GM19035 (cell line): Measurements from ENCODE around the gene PSMB1.
"Not testable (repeated sequence)": the region's sequence is repeated elsewhere in the genome, so short reads cannot be mapped to it uniquely, and the experiment has no call there.

Experiments
- ATAC-seq: cut with Tn5 transposase; IDR thresholded peaks from one replicate; pipeline ENCODE4 v1.9.1; 2021; ENCODE audit not compliant: unreplicated experiment

Gene PSMB1

GRCh38 chr6:170504479-170504878 lies 48.6 kb downstream of the PSMB1 start:
- no peak for ATAC-seq

DNA sequence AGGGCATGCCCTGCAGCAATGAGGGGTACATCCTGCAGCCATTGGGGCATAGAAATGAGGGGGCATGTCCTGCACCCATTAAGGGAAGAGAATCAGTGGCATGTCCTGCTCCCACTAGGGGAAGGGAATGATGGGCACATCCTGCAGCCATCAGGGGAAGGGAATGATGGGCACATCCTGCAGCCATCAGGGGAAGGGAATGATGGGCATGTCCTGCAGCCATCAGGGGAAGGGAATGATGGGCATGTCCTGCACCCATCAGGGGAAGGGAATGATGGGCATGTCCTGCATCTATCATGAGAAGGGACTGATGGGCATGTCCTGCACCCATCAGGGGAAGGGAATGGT lies 49.7 kb downstream of the PSMB1 start:
- ATAC-seq: no peak

GRCh38 chr6:170502733-170503413 lies 50.2 kb downstream of the PSMB1 start:
- ATAC-seq: not testable (repeated sequence)

- not testable (repeated sequence) for ATAC-seq
These were observed 50.8 kb downstream of the PSMB1 start for GRCh38 chr6:170502268-170502667.

- no peak for ATAC-seq
These were observed 52.0 kb downstream of the PSMB1 start for GRCh38 chr6:170500955-170501590.

DNA sequence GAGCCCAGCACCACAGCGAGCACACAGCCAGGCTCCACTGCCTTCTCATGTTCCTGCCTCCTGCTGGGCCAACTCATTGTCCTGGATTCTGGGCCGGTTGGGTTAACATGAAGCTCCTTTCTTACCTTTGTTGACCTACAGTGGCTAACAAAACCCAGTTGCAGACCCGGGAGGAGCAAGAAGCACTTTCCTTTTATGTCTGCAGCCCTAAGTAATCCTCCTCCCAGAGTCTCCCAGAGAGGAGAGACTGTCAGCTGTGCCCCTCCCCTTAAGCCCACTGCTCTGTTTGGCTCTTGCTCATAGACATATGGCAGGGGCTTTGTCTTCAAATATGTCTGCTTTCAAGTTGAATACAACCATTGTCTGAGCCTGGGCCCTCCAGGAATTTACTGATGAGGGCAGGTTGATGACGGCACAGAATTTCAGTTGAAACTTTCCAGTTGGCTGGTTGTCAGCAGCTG lies 55.2 kb downstream of the PSMB1 start:
- ATAC-seq: no peak

DNA sequence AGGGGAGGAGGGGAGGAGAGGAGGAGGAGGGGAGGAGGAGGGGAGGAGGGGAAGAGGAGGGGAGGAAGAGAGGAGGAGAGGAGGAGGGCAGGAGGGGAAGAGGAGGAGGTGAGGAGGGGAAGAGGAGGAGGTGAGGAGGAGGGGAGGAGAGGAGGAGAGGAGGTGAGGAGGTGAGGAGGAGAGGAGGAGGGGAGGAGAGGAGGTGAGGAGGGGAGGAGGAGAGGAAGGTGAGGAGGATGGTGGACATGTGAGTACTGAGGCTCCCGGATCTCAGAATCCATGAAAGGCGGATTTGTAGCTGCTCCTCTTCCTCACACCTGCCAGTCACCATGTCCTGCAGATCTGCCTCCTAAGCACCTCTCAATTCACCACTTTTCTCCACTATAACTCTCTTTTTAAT lies 59.8 kb downstream of the PSMB1 start:
- no peak for ATAC-seq

DNA sequence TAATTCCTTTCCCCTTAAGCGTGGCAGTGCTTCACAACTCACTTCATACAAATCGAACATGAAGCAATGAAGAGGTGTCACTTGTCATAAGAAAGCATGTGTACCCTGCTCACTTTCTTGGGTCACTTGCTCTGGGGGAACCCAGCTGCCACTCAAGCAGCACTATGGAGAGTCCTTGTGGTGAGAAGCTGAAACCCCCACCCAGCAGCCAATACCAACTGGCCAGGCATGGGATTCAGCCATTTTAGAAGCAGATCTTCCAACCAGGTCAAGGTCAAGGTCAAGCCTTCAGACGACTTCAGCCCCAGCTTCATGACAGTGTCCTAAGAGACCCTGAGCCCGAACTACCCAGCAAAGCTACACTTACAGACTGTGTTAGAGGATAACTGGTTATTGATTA lies 62.8 kb downstream of the PSMB1 start:
- ATAC-seq: no peak

DNA sequence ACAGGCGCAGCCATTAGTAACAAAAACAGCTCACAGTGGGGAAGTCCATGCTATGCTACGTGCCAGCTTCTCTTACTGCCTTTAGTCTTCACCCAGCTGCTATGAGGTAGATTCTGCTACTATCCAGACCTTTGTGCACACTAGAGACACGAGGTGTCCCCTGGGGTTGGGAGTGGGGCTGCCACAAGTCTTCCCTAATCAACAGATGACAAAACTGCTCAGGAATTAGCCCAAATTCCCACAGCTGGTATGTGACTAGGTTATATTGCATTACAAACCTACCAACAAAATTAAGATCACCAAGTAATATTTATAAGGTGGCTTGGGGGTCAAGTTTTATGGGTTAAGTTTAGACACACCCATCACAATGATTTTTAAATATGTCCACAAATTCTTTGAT lies 63.3 kb downstream of the PSMB1 start:
- no peak for ATAC-seq

DNA sequence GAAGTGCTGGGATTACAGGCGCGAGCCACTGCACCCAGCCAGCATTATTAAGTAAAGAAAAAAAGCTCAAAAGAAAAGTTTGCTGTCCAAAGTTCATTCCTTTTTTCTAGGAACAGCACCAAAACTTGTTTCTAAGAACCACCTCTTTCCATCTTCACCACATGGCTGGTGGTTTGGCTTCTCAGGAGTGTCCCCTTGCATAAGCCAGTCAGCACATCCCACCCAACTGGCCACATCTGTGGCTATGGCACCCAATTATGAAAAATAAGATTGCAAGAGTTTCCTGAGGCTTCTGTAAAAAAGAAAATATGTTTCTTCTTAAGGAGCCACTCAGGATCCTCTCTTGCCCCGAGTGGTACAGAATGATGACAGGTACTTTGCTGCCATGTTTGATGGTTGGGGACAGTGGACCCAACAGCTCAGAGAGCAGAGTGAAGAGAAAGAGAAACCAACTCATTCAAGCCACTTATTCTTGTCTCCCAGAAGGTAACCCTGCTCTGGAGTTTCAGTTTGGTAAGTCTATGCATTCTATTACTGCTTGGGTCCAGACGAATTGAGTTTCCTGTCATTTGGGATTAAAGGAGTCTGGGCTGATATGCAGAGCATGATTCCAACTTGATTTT lies 65.3 kb downstream of the PSMB1 start:
- ATAC-seq: no peak

DNA sequence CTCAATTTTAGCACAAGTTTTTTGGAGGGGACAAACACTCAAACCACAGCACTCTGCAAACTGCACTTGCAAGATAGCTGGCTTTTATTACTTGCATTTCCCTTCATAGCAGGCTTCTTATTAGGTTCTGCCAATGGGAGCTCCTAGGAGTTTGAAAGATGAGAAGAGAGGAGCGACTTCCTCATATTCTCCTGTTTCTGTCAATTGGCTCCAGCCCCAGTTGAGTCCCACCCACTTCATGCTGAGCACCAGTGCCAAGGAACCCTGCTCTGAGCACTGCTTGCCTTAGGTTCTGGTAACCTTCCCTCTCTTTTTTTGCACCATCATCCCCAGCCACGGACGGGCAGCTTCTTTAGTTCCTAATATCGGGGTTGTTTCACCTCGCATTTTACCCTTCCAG lies 67.9 kb downstream of the PSMB1 start:
- ATAC-seq: no peak
